HG03457 (cell line): ENCODE results near the gene ZNF180.
A peak's percentile ranks its signal among the peaks of the same experiment; 100 is the strongest.
"Not testable (repeated sequence)": the region's sequence is repeated elsewhere in the genome, so short reads cannot be mapped to it uniquely, and the experiment has no call there.

Experiments used
- ATAC-seq: cut with Tn5 transposase; IDR thresholded peaks from one replicate; pipeline ENCODE4 v1.9.1; 2021; ENCODE audit warnings: moderate number of reproducible peaks; ENCODE audit not compliant: unreplicated experiment

Gene ZNF180

DNA sequence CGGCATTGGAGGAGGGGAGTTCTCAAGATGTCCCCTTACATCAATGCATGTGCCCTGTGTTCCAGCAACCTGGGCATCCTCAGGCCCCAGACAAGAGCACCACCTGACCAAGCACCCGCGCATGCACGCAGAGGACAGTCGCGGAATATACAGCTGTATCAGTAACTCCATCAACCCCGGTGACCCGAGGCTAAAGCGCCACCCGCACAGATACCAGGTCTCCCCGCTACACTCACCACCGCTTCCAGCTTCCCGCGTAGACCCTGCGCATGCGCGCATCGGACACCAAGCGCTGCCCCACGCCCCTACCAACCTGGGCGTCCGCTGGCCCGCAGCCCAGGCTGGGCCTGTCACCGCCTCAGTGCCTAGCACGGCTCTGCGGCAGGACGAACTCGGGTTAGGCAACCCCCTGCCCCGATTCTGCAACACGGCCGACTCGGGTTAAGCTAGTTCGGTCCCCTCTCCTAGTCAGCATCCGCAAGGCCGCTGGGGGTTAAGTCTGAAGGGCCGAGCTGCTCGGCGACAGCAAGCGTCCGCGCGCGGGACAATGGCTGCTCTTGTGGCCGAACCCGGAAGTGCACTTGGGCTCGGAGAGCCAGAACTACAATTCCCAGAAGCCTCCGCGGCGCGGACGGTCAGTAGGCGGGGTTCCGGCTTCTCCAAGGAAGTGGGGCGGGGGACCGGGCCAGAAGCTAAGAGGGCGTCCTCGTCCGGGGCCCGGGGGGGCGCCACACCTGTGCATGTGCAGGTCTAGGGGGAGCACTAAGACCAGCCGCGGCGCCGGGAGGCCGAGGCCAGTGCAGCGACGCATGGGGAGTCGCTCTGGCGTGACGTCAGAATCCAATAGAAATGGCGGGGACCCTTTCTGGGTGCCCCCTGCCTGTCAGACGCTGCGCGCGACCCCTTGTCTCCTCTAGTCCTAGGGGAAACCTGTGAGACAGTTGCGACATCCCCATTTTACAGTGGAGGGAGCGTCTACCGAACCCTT, at the start of gene ZNF180:
ZNF180 (minus strand) TSS at position 561 of the 988 bp plus-strand sequence. CDS start 3,188 bp downstream, outside the sequence.
- ATAC-seq = peak; percentile 67

DNA sequence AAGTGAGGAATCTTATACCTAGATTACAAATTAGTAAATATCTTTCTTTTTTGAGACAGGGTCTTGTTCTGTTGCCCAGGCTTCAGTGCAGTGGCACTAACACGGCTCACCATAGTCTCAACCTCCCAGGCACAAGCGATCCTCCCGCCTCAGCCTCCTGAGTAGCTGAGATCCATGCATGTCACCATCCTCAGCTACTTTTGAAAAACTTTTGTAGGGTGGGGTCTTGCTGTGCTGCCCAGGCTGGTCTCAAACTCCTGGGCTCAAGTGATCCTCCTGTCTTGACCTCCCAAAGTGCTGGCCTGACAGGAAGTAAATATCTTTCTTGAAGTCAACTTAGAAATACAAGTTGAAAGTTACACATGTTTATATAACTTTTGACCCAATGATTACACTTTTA, 49.2 kb upstream of the ZNF180 start:
- ATAC-seq = no peak

DNA sequence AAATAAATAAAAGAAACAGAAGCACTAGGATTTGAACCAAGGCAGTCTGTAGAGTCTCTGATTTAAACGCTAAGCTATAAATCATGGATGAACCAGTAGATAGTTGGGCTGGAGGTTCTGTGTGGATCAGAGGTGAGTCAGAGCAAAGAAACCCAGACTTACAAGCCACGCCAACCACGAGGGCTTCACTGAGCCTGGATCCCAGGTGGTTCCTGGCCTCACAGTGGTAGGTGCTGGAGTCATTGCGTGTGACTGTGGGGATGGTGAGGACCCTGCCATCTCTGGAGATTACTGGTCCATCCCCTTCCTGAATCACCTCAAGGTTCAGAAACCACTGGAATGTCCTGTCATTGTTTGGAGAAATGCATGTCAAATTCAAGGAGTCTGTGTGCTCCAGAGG, 48.4 kb upstream of the ZNF180 start:
- no peak for ATAC-seq

DNA sequence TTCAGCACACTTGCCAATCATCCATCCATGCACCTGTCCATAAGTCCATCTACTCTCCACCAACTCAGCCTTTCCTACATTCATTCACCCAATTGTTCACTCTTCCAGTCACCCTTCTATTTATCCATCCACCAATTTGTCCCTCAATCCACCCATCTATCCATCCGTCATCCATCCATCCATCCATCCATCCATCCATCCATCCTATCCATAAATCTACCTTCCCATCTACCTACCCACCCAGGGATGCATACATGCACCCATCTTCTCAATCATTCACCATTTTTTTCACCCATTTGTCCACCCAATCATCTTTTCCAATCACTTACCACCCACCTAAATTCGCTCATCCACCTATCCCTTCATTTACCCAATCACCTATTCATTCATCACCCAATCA, 43.7 kb upstream of the ZNF180 start:
- no peak for ATAC-seq

DNA sequence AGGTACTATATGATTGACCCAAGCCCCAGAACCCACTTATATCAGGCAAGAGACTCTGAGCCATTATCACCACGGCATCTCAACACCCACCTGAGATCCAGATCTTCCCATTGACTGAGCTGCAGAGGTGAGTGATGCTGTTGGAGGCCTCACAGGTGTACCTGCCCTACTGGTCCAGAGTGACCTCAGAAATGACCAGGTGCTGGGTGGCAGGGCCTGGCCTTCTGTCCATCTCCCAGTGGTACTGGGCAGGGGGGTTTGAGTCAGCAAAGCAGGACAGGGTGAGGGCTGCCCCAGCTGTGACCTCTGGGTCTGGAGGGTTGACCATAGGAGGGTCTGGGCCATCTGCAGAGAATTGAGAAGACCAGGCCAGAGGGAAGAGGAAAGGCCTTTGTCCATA, 42.3 kb upstream of the ZNF180 start:
- ATAC-seq = no peak

DNA sequence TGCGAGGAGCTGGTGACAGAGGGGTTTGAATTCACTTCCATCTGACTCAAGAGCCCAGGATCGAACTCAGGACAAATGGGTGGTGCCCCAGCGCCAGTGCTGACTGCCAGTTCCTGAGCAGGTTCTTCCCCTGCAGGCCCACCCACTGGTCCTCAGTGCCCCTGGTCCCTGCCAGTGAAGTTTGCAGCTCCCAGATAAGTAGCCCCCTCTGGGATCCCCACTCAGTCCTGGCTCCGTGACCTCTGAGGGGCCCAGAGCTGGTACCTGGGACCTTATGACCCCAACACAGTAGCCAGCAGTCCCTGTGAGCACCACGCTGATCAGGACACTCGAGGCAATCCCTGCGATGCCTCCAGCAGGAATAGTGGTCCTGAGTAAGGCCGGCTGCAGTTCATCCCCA, 40.4 kb upstream of the ZNF180 start:
- no peak for ATAC-seq

DNA sequence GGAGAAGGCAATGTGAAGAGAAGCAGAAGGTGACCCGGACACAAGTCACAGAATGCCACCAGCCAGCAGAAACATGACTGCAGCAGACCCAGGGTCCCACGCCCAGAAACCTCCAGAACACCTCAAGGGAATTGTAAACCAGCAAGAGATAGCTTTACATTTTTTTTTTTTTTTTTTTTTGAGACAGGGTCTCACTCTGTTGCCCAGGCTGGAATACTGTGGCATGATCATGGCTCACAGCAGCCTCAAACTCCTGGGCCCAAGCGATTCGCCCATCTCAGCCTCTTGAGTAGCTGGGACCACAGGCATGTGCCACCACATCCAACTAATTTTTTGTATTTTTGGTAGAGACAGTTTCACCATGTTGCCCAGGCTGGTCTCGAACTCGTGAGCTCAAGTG, 39.7 kb upstream of the ZNF180 start:
- no peak for ATAC-seq

DNA sequence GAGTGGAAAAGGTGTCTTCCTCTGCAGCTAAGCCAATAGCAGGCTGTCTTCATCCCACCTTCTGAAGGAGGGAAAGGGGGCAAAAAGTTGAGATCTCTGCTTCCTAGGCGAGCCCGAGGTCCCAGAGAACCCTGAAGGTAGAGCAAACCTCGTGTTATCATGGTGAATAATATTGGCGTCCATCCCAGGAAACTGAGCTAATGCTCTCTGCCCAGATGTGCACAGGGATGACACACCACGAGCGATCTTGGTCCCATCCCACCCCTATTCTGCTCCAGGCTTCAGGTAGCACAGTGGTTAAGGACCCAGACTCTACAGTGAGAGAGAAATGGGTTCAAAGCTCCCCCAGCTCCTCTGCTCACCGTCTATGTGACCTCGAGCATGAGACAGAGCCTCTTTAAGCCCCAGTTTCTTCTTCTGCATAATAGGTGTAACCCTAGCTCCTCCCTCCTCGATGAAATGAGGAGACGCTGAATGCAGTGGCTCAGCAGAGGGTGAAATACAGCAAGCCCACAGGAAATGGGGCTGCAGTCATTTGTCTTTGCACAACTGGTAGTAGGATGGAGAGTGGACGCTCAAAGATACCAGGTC, 39.0 kb upstream of the ZNF180 start:
- no peak for ATAC-seq

DNA sequence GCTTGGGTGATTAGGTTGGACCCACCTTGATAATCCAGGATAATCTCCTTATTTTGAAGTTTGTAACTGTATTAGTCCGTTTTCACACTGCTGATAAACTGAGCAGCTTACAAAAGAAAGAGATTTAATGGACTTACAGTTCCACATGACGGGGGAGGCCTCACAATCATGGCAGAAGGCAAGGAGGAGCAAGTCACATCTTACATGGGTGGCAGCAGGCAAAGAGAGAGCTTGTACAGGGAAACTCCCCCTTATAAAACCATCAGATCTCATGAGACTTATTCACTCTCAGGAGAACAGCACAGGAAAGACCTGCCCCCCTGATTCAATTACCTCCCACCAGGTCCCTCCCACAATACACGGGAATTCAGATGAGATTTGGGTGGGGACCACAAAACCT, 35.0 kb upstream of the ZNF180 start:
- not testable (repeated sequence) for ATAC-seq

DNA sequence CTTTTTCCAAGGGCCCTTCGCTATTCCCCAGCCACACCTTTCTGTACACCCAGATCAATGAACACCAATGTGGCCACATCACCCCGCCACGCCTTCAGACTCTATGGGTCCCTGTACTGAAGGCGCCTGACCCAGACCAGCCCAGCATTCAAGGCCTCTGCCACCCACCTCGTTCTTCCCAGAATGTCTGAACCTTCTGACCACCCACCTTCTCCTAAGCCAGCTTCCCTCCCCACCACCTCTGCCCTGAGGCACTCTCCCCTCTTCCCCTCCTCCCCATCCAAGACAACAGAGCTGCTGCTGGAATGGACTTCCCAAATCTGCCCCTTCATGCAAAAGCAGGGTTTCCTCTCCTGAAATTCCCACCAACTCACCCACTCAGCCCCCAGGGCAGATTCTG, 32.5 kb upstream of the ZNF180 start:
- no peak for ATAC-seq

DNA sequence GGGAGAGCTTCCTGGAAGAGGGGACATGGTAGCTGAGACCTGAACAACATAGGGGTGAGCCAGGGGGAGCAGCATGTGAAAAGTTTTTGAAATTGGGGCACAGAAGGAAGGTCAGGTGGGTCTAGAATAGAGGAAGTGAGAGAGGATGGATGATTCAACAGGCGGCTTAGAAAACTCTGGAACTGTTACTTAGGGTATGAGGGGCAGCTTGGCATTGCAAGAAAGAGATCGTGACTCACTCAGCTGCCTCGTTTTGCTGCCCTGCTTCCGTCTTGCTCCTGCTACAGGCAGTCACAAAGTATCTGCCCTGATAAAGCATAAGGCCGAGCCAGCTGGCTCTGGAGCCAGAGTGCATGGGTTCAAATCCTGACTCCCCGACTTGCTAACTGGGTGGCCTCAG, 30.5 kb upstream of the ZNF180 start:
- no peak for ATAC-seq

DNA sequence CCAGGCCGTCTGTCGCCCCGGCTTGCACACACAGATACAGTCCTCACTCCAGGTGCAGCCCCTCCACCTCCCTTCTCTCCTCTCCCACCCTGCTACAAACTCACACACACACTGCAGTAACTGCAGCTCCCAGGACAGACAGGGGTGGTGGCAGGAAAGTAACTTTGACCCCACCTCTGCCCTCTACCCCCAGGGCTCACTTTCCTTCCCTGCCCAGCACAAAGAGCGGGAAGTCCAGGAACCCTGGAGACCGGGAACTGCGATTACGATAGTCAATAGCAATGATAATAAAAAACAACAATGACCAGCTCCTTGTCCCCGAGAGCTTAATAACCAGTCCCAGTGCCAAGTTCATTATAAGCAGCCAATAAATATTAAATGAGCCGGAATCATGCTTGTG, 29.2 kb upstream of the ZNF180 start, which contains the start of gene CEACAM20:
CEACAM20 (minus strand) TSS at position 140 of the 400 bp plus-strand sequence. CDS start 166 bp downstream, outside the sequence.
- no peak for ATAC-seq

GRCh38 chr19:44527554-44527953, 27.2 kb upstream of the ZNF180 start:
- ATAC-seq = no peak

DNA sequence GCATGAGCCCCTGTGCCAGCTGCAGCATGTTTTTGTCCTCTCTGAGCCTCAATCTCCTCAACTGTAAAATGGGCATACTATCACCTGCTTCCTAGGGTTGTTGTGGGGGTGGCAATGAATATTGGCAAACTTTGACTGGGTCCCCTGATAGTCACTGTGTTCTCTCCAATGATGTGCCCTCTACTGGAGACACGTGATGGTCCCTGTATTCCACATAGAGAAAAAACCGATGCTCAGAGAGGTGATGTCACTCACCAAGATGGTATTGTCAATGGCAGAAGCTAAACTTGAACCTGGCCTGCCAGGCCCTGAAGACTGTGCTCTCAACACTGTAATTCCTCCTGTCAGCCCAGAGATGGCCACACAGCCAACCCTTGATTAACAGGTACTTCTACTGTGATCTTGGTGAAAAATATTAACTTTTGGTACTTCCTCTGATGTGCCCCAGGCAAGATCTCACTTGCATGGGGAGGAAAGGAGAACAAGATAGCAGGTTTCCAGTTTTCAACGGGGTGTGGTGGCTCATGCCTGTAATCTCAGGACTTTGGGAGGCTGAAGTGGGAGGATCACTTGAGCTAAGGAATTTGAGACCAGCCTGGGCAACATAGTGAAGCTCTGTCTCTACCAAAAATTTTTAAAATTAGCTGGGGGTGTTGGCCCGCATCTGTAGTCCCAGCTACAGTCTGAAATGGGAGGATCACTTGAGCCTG, 25.6 kb upstream of the ZNF180 start:
- no peak for ATAC-seq

DNA sequence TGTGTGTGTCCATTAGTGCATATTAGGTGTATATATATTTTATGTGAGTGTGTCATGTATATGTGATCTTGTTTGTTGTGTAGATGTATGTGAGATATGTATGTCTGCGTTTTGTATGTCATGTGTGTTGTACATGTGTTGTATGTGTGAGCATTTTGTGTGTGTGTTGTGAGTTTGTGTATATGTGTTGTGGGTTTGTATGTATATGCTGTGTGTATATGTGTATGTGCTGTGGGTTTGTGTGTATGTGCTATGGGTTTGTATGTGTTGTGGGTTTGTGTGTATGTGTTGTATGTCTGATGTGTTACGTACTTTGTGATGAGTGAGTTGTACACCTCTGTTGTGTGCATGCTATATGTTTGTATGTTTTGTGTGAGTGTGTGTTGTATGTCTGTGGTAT, 21.0 kb upstream of the ZNF180 start:
- ATAC-seq = no peak

DNA sequence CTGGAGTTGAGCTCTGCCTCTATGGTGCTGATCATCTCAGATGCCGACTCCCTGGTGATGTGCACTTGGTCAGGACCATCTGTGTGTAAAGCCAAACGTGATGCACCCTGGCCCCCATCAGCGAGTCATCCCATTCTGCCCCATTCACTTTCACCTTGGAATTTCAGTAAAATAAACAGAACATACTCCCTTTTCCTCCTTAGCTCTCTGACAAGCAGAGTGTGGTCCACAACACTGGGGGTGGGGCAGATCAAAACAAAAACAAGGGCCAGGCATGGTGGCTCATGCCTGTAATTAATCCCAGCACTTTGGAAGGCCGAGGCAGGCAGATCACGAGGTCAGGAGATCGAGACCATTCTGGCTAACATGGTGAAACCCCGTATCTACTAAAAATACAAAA, 16.8 kb upstream of the ZNF180 start:
- ATAC-seq = no peak

DNA sequence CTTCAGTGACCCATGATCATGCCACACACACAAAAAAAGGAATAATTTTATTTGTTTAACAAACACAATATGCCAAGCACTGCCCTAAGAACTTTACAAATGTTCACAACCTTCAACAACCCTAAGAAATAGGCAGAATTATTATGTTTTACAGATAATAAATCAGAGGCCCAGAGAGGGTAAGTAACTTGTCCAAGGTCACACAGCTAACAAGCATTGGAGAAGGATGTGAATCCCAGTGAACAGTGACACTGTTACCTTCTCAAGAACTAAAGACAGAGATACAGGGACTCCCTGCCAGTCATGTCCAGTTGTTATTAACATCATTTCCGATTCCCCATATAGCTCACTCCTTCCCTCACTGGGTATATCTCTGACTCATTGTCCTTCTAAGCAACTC, 15.6 kb upstream of the ZNF180 start:
- no peak for ATAC-seq

- ATAC-seq = no peak
Observed at GRCh38 chr19:44515031-44515430, 14.7 kb upstream of the ZNF180 start.

DNA sequence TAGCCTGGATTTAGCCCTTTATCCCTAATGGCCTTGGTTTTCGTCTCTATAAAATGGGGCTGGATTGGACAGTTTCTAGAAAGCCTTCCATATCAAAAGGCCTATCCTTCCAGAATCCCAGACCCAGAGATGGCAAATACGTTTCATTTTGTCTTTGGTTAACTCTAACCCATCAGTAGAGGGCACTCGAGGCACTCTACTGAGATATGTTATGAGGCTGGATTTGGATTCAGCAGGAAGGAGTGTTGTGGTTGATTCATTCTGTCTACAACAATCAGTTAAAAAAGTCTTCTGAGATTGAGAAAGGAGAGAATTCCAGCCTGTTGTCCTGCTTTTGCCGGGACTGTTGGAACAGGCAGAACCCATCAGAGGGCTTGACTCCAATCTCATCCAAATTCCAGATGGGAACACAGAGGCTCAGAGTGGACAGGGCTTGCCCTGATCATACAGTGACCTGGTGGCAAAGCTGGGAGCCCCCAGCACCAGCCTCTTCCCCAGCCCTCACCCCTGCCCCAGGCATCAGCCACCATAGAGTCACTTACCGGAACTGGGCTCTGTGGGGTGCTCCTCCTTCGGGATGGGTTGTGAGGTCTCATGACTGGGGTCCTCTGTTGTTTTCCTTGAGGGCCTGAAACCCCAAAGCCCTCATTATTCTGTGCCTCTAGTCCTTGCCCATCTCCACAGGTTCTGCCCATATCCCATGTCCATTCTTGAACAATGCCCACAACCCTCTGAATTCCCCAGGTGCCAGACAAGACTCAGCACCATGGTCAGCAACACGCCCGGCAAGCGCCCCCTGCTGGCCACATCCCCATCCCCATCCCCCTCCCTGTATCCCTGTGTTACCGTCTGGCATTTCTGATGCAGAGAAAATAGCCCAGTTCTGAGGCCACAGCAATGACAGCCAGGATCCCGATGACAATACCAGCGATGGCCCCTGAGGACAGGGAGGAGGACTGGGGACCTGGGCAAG, 12.3 kb upstream of the ZNF180 start:
- no peak for ATAC-seq

- ATAC-seq = no peak
Observed at GRCh38 chr19:44509478-44509877, 9.2 kb upstream of the ZNF180 start.
